H1 (cell line): ENCODE results near the gene BLNK. TPM values are rescaled to one million over a fixed set of nuclear protein-coding genes. Genes with fewer than 3 reads are reported as not detected.

ENCODE experiments used
- CTCF ChIA-PET: fragments of 300-600 bp; sonication (Branson Sonifier 250); formaldehyde crosslinking; loops from one replicate; lab custom pipeline; 2021; ENCODE audit not compliant: partially characterized antibody; lab: Charles Lee
- POLR2A ChIA-PET: fragments of 300-600 bp; sonication (Branson Sonifier 250); formaldehyde crosslinking; loops from one replicate; lab custom pipeline; 2021; ENCODE audit warnings: inconsistent platforms; ENCODE audit not compliant: partially characterized antibody; lab: Charles Lee
- DNase-seq, 2 experiments: peaks; one replicate each; pipeline versions ENCODE4 v3.0.0 to v3.0.0-alpha.2; 2010 to 2022; ENCODE audit warnings: low spot score in 2 of 2, low read depth in 1 of 2, mixed read lengths in 1 of 2
- FAIRE-seq: peaks from 2 replicates; lab custom pipeline; 2011; peaks lifted over from hg19 to GRCh38; lab: Jason Lieb, UNC
- H2AFZ ChIP-seq: 2 replicates; pipeline ENCODE4 v1.8.1; 2012; ENCODE audit warnings: low read length, inconsistent platforms
- H2AK5ac ChIP-seq: 2 replicates; pipeline ENCODE4 v1.6.1; 2013; ENCODE audit warnings: low read depth, low read length
- H2BK120ac ChIP-seq: replicated peaks from 2 replicates; pipeline ENCODE3; 2013; ENCODE audit warnings: low read depth, low read length, inconsistent platforms
- H2BK12ac ChIP-seq: 2 replicates; pipeline ENCODE4 v1.6.1; 2013; ENCODE audit warnings: low read depth, low read length
- H2BK15ac ChIP-seq: 2 replicates; pipeline ENCODE4 v1.6.1; 2013; ENCODE audit warnings: low read length
- H2BK20ac ChIP-seq: 2 replicates; pipeline ENCODE4 v1.6.1; 2013; ENCODE audit warnings: low read length
- H2BK5ac ChIP-seq: 2 replicates; pipeline ENCODE4 v1.6.1; 2013; ENCODE audit warnings: low read depth, low read length
- H3K14ac ChIP-seq: 2 replicates; pipeline ENCODE4 v1.6.1; 2013; ENCODE audit warnings: inconsistent platforms; ENCODE audit not compliant: insufficient read length
- H3K18ac ChIP-seq: 2 replicates; pipeline ENCODE4 v1.6.1; 2013; ENCODE audit warnings: low read length; ENCODE audit errors: extremely low read depth
- H3K23ac ChIP-seq: 2 replicates; pipeline ENCODE4 v1.6.1; 2013; ENCODE audit warnings: inconsistent platforms; ENCODE audit not compliant: insufficient read length
- H3K23me2 ChIP-seq: 2 replicates; pipeline ENCODE4 v1.6.1; 2013; ENCODE audit warnings: low read depth, low read length
- H3K27ac ChIP-seq: 2 replicates; pipeline ENCODE4 v1.6.1; 2011; ENCODE audit warnings: low read depth, low read length, inconsistent platforms
- H3K27me3 ChIP-seq, 4 experiments: replicated peaks in 1 of 4; 1 replicate in 1 of 4; 2 replicates in 3 of 4; pipeline versions ENCODE4 v1.6.1 to v1.8.1; 2011 to 2013; ENCODE audit warnings: low read length in 3 of 4, mild to moderate bottlenecking in 3 of 4, inconsistent platforms in 2 of 4, mixed read lengths in 2 of 4, moderate library complexity in 1 of 4; ENCODE audit not compliant: control insufficient read depth in 3 of 4, insufficient read depth in 3 of 4; ENCODE audit errors: extremely low read depth in 1 of 4
- H3K36me3 ChIP-seq, 4 experiments: 2 replicates each; pipeline versions ENCODE4 v1.6.1 to v1.8.1; 2011 to 2013; ENCODE audit warnings: mild to moderate bottlenecking in 4 of 4, low read length in 3 of 4, moderate library complexity in 2 of 4, control low read depth in 1 of 4, inconsistent platforms in 1 of 4; ENCODE audit not compliant: insufficient read depth in 4 of 4, control insufficient read depth in 2 of 4
- H3K4ac ChIP-seq: replicated peaks from 2 replicates; pipeline ENCODE3; 2013; ENCODE audit warnings: low read length, low read depth, mixed read lengths, inconsistent platforms; ENCODE audit not compliant: insufficient read length
- H3K4me1 ChIP-seq, 4 experiments: replicated peaks in 1 of 4; 1 replicate in 1 of 4; 2 replicates in 3 of 4; pipeline versions ENCODE4 v1.6.1 to v1.8.1; 2011 to 2013; ENCODE audit warnings: low read length in 3 of 4, inconsistent platforms in 2 of 4, mixed read lengths in 1 of 4; ENCODE audit not compliant: insufficient read depth in 4 of 4, control insufficient read depth in 3 of 4
- H3K4me2 ChIP-seq, 2 experiments: 2 replicates each; pipeline versions ENCODE4 v1.6.1 to v1.8.1; 2011 to 2013; ENCODE audit warnings: low read depth in 2 of 2, low read length in 2 of 2, control low read depth in 1 of 2, inconsistent platforms in 1 of 2, mild to moderate bottlenecking in 1 of 2; ENCODE audit not compliant: insufficient read depth in 1 of 2
- H3K4me3 ChIP-seq, 4 experiments: fragments of 200-600, 300-600 bp in 1 of 4; sonication (generic), shearing (Covaris generic), sonication (Bioruptor Twin) in 1 of 4; 2 replicates each; pipeline versions ENCODE4 v1.5.1 to v1.8.1; 2011 to 2016; ENCODE audit warnings: low read length in 4 of 4, low read depth in 3 of 4, control low read depth in 2 of 4, inconsistent platforms in 2 of 4, mild to moderate bottlenecking in 2 of 4, mixed read lengths in 1 of 4, moderate library complexity in 1 of 4; ENCODE audit not compliant: insufficient read depth in 2 of 4; ENCODE audit errors: extremely low read depth in 1 of 4
- H3K56ac ChIP-seq: replicated peaks from 2 replicates; pipeline ENCODE3; 2013; ENCODE audit warnings: low read depth, mild to moderate bottlenecking, mixed read lengths, low read length, inconsistent platforms; ENCODE audit not compliant: insufficient read length
- H3K79me1 ChIP-seq: 2 replicates; pipeline ENCODE4 v1.6.1; 2013; ENCODE audit warnings: low read depth, low read length, control low read depth
- H3K79me2 ChIP-seq, 2 experiments: 2 replicates each; pipeline versions ENCODE4 v1.6.1 to v1.8.1; 2012 to 2013; ENCODE audit warnings: low read length in 2 of 2, mild to moderate bottlenecking in 2 of 2, inconsistent platforms in 1 of 2; ENCODE audit not compliant: insufficient read depth in 2 of 2, control insufficient read depth in 1 of 2
- H3K9ac ChIP-seq, 4 experiments: replicated peaks in 1 of 4; 1 replicate in 1 of 4; 2 replicates in 3 of 4; pipeline versions ENCODE4 v1.6.1 to v1.8.1; 2011 to 2013; ENCODE audit warnings: low read depth in 3 of 4, low read length in 3 of 4, control low read depth in 2 of 4, mild to moderate bottlenecking in 2 of 4, moderate library complexity in 2 of 4, inconsistent platforms in 1 of 4; ENCODE audit errors: extremely low read depth in 1 of 4
- H3K9me3 ChIP-seq, 2 experiments: 2 replicates each; pipeline versions ENCODE4 v1.6.1 to v1.8.1; 2012 to 2013; ENCODE audit warnings: mild to moderate bottlenecking in 2 of 2, moderate library complexity in 2 of 2, control low read depth in 1 of 2, inconsistent platforms in 1 of 2, low read depth in 1 of 2, low read length in 1 of 2, mixed read lengths in 1 of 2; ENCODE audit not compliant: insufficient read depth in 2 of 2
- H4K20me1 ChIP-seq, 2 experiments: replicated peaks in 1 of 2; 2 replicates each; pipeline versions ENCODE3 to v1.8.1; 2011 to 2013; ENCODE audit warnings: inconsistent platforms in 2 of 2, low read length in 2 of 2, mild to moderate bottlenecking in 1 of 2; ENCODE audit not compliant: insufficient read depth in 2 of 2, control insufficient read depth in 1 of 2
- H4K5ac ChIP-seq: 2 replicates; pipeline ENCODE4 v1.6.1; 2013; ENCODE audit warnings: low read length, low read depth, mixed read lengths, inconsistent platforms; ENCODE audit not compliant: insufficient read length
- H4K8ac ChIP-seq: 2 replicates; pipeline ENCODE4 v1.8.0; 2013; ENCODE audit warnings: mild to moderate bottlenecking, moderate library complexity, low read length, inconsistent platforms; ENCODE audit not compliant: insufficient read depth; ENCODE audit errors: extremely low read depth
- H4K91ac ChIP-seq: replicated peaks from 2 replicates; pipeline ENCODE3; 2013; ENCODE audit warnings: low read length, mixed read lengths, inconsistent platforms; ENCODE audit not compliant: insufficient read length
- BCL11A ChIP-seq, 2 experiments: IDR thresholded peaks; one replicate each; pipeline ENCODE4 v1.6.1; 2011; ENCODE audit warnings: low read depth in 2 of 2, low read length in 2 of 2, mild to moderate bottlenecking in 2 of 2
- CBX5 ChIP-seq: fragments of 300-800, 300-1000 bp; sonication (generic); IDR thresholded peaks from 2 replicates; pipeline ENCODE4 v1.7.1; 2016; ENCODE audit warnings: antibody characterized with exemption, low read length, low read depth
- CHD2 ChIP-seq: IDR thresholded peaks from 2 replicates; pipeline ENCODE4 v1.6.1; 2012; ENCODE audit warnings: low read length, improper control_type of control experiment
- CTCF ChIP-seq, 3 experiments: IDR thresholded peaks; 1 replicate in 2 of 3; 2 replicates in 1 of 3; pipeline versions ENCODE4 v1.5.1 to v1.6.1; 2011; ENCODE audit warnings: low read length in 3 of 3, mild to moderate bottlenecking in 3 of 3, inconsistent platforms in 2 of 3, low read depth in 1 of 3, moderate library complexity in 1 of 3; ENCODE audit not compliant: insufficient read depth in 1 of 3; ENCODE audit errors: control extremely low read depth in 1 of 3
- MAFK ChIP-seq: IDR thresholded peaks from 2 replicates; pipeline ENCODE4 v1.6.1; 2012; ENCODE audit warnings: low read depth, mild to moderate bottlenecking, improper control_type of control experiment, low read length
- PHF8 ChIP-seq: fragments of 200-600 bp; sonication (generic); conservative IDR thresholded peaks from 2 replicates; pipeline ENCODE4 v1.7.1; 2012; ENCODE audit warnings: low read depth, mild to moderate bottlenecking, inconsistent platforms, low read length, moderate library complexity
- POU5F1 ChIP-seq: IDR thresholded peaks from 2 replicates; pipeline ENCODE4 v1.6.1; 2011; ENCODE audit warnings: low read depth, mild to moderate bottlenecking, low read length, moderate library complexity
- RAD21 ChIP-seq, 2 experiments: IDR thresholded peaks in 1 of 2; conservative IDR thresholded peaks in 1 of 2; 2 replicates each; pipeline ENCODE4 v1.6.1; 2011; ENCODE audit warnings: low read depth in 2 of 2, low read length in 2 of 2, improper control_type of control experiment in 1 of 2, inconsistent platforms in 1 of 2, mild to moderate bottlenecking in 1 of 2, moderate library complexity in 1 of 2
- RFX5 ChIP-seq: IDR thresholded peaks from 2 replicates; pipeline ENCODE4 v1.6.1; 2011; ENCODE audit warnings: low read depth, low read length, improper control_type of control experiment, borderline replicate concordance
- SUZ12 ChIP-seq: fragments of 200-600 bp; sonication (generic); IDR thresholded peaks from 2 replicates; pipeline ENCODE4 v1.6.1; 2012; ENCODE audit warnings: mild to moderate bottlenecking, inconsistent platforms, low read length, moderate library complexity, mixed read lengths
- ZNF274 ChIP-seq: IDR thresholded peaks from 2 replicates; pipeline ENCODE4 v1.7.0; 2012; ENCODE audit warnings: low read length, borderline replicate concordance; ENCODE audit errors: extremely low read depth
- WGBS, 2 experiments: shearing (Covaris generic) in 1 of 2; methylation state at CpG; one replicate each; pipeline versions ENCODE4 v1.1.6 to v1.1.7; 2013 to 2015; ENCODE audit warnings: low lambda C conversion rate in 2 of 2, mixed read lengths in 2 of 2, inconsistent platforms in 1 of 2, low coverage in 1 of 2, missing lambda C conversion rate in 1 of 2; ENCODE audit not compliant: insufficient replicate concordance in 2 of 2, insufficient coverage in 1 of 2, insufficient read length in 1 of 2; ENCODE audit errors: extremely low coverage in 1 of 2, missing lambda C conversion rate in 1 of 2; 5-methylcytosine and 5-hydroxymethylcytosine counted together
- polyA plus RNA-seq, 7 experiments: library from polyadenylated mRNA; depleted of rRNA in 3 of 7; stranded (reverse) in 5 of 7; unstranded in 2 of 7; fragments of >200 nt in 5 of 7; fragments of 200-250 nt in 2 of 7; gene quantifications; 1 replicate in 5 of 7; 2 replicates in 1 of 7; 4 replicates in 1 of 7; pipeline versions ENCODE4 v1.2.1 to v1.2.3, GENCODE V29; 2011 to 2013; ENCODE audit warnings: missing spikeins in 2 of 7, mixed read lengths in 2 of 7
- total RNA-seq: library from RNA; stranded (reverse); fragmentation: NEBNext Ultra II Directional; extraction: Animal tissue kit (Norgen Biotek cat#: 25700); gene quantifications from 2 replicates; pipeline ENCODE4 v1.2.1, GENCODE V29; 2021

The BLNK gene
- total and polyA plus RNA-seq, 2 of the 8 experiments (the other 6 are each of a cell fraction or from before 2014, with no cell fraction given) = not detected

GRCh38 chr10:96208946-96209345, 62.4 kb downstream of the BLNK start:
- 71% methylated on average over 5 of the region's 5 CpGs; no CpG with 5 or more reads in 1 of the 2 experiments for WGBS, 2 experiments
- Histone ChIP-seq H3K14ac (no peak overlapping the region), H3K18ac (no peak overlapping the region), H3K36me3 (no peaks in the 10 kb centered on the region; a peak in 1 of 8 replicates), H2AFZ (no peak overlapping the region), H3K79me2 (no peaks in the 10 kb centered on the region), H4K8ac (no peak overlapping the region), H2BK20ac (no peak overlapping the region), H3K79me1 (no peaks in the 10 kb centered on the region), H3K56ac (no peak overlapping the region), H3K4ac (no peak overlapping the region), H3K9ac (no peak overlapping the region), H3K27me3 (no peaks in the 10 kb centered on the region), H4K5ac (no peak overlapping the region), H2AK5ac (no peak overlapping the region), H3K23ac (no peak overlapping the region), H3K27ac (no peak overlapping the region), H4K91ac (no peak overlapping the region), H3K4me2 (no peak overlapping the region), H2BK5ac (no peak overlapping the region), H2BK12ac (no peak overlapping the region), H2BK15ac (no peak overlapping the region), H3K4me1 (peaks cover 4 to 7% (median 5%) of the 10 kb centered on the region in 4 experiments; a peak in 6 of 7 replicates), H2BK120ac (no peak overlapping the region), H3K4me3 (no peak overlapping the region), H3K9me3 (no peaks in the 10 kb centered on the region), H4K20me1 (no peaks in the 10 kb centered on the region), H3K23me2 (no peaks in the 10 kb centered on the region)
- FAIRE-seq (no peak), DNase-seq (no peak)
- CTCF ChIA-PET = interaction anchor here (0.7 to 3.6 kb wide), 3 partner anchors 15 to 113 kb away, joined by 3 to 29 read pairs (median 5); no protein-coding TSS in a partner anchor
- POLR2A ChIA-PET = interaction anchor here (1.2 to 1.6 kb wide), 2 partner anchors 13 to 78 kb away, joined by 3 to 4 read pairs; partner anchors contain the start of gene ZNF518A
- TF ChIP-seq CBX5 = no peak
- TF ChIP-seq CTCF (IDR thresholded peaks at IDR 0.05; ENCODE audit: control extremely low read depth in 1 of 3, insufficient read depth in 1 of 3, low read depth in 1 of 3, low read length in 3 of 3) = no peak
- no peak for TF ChIP-seq BCL11A (IDR thresholded peaks at IDR 0.05; ENCODE audit: low read depth in 2 of 2, low read length in 2 of 2)
- TF ChIP-seq SUZ12 = no peak
- no peak for TF ChIP-seq PHF8
- no peak for TF ChIP-seq RAD21 (IDR thresholded peaks at IDR 0.05 in 1 of 2, conservative IDR thresholded peaks at IDR 0.05 in 1 of 2; ENCODE audit: low read depth in 2 of 2, low read length in 2 of 2)
- TF ChIP-seq ZNF274 = no peak
- no peak for TF ChIP-seq CHD2
- TF ChIP-seq POU5F1 = no peak
- TF ChIP-seq MAFK = no peak
- TF ChIP-seq RFX5 = no peak
